SIG-M5 (cell line): ENCODE measurements around the gene IL18R1.
A peak's percentile ranks its signal among the peaks of the same experiment; 100 is the strongest.

Experiments
- DNase-seq: peaks from one replicate; lab custom pipeline; 2025; lab: John Stamatoyannopoulos, UW

IL18R1 gene

GRCh38 chr2:102387763-102388546, 32.4 kb downstream of the IL18R1 start:
- DNase-seq, result no peak

DNA sequence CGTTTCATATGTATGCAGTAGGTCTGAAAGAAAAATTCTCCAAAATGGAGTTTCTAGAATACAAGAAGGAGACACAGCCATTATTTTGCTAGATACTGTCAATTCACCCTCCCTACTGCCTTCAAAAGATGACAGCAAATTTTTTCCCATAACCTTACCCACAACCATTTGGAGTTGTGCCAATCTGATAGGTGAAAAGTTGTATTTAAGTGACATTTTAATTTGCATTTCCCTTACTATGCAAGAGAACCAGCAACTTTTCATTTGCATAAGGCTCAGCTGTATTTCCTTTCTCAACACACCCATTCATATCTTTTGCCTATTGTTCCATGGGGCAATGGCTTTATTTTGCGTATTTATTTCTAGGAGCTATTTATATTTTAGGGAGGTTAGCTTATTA, 36.0 kb downstream of the IL18R1 start:
- DNase-seq, result no peak

DNA sequence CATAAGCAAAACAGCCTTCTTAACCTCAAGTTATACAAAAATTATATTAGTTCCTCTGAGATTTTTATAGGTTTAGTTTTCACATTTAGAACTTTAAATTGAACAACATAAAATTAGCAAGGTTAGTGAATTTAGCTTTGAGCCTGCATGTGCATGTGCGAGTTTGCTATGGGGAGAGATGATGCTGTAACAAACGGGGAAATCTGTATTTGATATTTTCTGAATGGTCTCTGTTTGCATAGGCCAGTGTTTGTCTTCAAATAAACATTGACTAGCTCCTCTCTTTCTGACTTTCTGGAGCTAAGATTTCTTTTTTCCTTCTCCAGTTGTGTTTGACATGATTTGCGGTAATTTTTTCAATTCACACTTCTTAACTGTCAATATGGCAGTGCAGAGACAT, 36.5 kb downstream of the IL18R1 start:
- DNase-seq, result no peak

- DNase-seq, result no peak
Measured at GRCh38 chr2:102392942-102393341, 37.3 kb downstream of the IL18R1 start.

DNA sequence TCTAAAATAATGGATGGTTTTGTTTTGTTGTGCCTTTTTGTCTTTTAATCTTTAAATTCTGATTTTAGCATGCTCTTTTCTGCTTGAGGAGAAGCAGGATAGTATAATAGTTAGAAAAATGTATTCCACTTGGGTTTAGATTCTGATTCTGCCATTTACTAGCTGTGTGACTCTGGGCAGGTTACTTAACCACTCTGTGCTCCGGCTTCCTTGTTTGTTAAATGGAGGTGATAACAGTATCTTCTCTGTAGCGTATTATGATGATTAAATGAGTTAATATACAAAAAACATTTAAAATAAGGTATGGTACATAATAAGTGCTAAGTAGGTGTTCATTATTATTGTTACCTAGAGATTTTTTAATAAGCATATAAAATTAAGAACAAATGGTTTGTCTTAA, 40.4 kb downstream of the IL18R1 start:
- DNase-seq, result no peak

DNA sequence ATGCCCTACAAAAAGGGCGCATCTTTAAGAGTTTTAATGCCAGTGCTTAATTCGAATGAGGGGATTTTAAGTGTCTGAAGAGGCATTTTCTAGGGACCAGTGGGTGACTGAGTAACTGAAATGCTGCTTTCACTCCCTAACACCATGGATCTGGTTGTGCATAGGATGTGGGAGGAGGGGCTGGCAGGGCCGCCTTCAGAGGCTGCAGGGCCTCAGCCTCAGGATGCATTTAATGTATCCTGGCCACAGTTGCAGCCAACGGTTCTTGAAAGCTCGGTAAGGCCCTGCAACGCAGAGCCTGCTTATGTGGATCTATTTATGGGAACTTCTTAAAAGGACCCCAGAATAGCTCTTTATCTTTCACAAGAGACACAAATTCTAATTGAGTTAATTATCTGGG, 41.6 kb downstream of the IL18R1 start:
- no peak for DNase-seq

GRCh38 chr2:102399499-102400141, 44.0 kb downstream of the IL18R1 start:
- no peak for DNase-seq

- no peak for DNase-seq
Measured at GRCh38 chr2:102401456-102401855, 45.9 kb downstream of the IL18R1 start.

GRCh38 chr2:102401865-102402264, 46.3 kb downstream of the IL18R1 start:
- no peak for DNase-seq

GRCh38 chr2:102410952-102411351, 55.4 kb downstream of the IL18R1 start:
- no peak for DNase-seq

GRCh38 chr2:102412199-102412598, 56.6 kb downstream of the IL18R1 start:
- DNase-seq, result no peak

- no peak for DNase-seq
Measured at GRCh38 chr2:102417946-102418345, 62.4 kb downstream of the IL18R1 start.

DNA sequence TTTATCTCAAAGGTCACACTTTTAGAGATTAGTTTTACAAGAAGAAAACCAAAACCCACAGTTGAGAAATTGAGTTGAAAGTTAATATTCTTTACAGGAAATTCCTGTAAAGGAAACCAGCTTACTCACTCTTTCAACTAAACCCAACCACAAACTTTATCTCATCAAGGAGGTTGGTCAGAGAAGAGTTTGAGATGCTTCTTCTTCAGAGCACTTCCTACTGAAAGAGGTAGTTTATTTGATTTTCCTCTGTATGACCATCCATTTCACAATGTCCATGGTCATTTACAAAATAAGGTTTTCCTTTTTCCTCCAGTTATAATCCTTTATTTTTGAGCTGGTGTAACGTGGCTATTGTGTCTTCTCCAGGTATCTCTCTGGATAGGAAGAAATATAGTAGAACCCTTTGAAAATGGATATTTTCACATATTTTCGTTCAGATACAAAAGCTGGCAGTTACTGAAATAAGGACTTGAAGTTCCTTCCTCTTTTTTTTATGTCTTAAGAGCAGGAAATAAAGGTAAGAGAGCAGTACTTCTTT, 62.9 kb downstream of the IL18R1 start:
- DNase-seq, result peak; percentile 6

DNA sequence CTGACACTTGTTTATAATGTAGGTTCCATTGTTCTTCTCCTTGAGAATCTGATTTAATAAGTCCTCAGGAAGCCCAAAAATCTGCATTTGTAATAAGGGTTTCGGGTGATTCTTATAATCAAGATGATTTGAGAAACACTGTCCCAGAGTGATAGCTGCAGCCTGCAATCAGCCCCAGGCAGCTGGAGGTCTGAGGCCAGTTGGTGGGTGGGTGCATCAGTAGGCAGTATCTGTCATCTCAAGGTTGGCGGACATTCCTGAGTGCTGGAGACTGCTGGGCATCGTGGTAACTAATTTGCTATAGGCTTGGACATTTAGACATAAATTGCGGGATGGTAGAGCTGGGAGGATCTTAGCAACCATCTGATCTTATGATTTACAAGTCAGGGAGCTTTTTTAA, 64.7 kb downstream of the IL18R1 start:
- DNase-seq, result no peak

DNA sequence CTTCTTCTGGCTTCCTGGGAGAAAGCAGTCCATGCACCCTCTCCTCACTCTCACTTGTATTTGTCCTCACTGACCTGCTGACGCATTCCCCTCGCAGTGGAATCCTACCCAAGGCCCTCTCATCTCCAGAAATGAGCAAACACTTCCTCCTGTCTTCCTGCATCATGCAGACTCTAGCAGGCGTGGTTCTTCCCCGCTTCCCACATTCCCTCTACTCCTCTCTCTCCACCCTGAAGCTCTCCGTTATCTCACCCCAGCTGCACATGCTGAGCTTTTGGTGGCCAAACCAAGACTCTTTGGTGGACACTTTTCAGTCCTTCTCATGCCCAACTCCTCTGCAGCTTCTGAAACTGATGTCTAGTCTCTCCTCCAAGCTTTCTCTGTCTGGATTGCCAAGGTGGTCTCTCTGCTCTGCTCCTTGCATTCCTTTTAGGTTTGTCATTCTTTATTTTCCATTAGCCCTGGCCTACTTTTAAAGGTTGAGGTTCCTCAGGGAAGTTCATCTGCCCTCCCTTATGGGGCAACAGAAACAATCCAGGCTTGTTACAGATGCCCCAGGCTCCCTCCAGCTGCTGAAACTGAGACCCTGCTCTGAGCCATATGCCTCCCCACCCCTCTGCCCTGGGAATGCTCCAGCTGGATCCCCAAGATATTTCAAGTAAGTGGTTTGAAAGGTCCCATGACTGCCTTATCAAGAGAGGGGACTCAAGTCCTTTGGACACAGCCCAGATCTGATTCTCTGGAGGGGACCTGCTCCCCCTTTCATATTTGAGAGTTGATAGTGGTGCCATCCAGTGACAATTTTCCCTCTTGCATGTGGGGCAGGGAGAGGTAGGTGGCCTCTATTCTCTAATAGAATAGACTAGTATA, 66.5 kb downstream of the IL18R1 start:
- no peak for DNase-seq

DNA sequence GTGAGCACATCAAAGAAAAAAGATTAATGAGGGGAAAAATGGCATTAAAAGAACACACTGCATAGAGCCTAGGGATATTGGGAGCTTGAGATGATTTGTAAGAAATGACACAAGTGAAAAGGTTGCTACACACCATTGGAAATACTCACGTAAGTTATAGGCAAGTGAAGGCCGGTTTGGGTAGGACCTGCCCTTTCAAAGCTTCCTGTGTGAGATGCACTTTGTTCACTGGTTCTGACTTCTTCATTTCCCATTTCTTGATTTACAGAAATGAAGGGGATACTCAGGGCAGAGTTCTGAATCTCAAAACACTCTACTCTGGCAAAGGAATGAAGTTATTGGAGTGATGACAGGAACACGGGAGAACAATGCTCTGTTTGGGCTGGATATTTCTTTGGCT, 67.3 kb downstream of the IL18R1 start, which contains the start of gene IL18RAP:
TSS of gene IL18RAP (plus strand) at position 251 of the 400 bp plus-strand sequence. CDS start at position 369, 118 bp downstream.
- no peak for DNase-seq

DNA sequence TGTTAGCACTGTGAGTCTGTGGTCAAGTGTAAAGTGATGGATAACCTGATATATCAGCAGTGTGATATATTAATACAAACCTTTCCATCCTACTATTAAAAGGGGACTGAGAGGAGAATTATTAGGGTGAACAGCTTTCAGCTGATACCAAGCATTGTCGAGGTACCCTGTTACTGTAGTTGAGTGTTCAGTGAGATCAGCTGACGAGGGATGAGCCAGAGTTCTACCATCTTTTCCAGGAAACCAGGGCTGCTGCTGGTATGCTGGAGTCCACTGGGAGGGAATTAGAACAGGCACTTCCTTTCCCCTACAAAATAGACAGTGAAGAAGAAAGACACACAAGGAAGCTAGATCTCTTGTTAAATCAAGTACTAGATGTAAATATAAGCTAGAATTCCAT, 67.8 kb downstream of the IL18R1 start:
- DNase-seq, result no peak

GRCh38 chr2:102424754-102425153, 69.2 kb downstream of the IL18R1 start:
- DNase-seq, result no peak

GRCh38 chr2:102425441-102426132, 70.0 kb downstream of the IL18R1 start:
- no peak for DNase-seq

- DNase-seq, result no peak
Measured at GRCh38 chr2:102427249-102427648, 71.7 kb downstream of the IL18R1 start.

DNA sequence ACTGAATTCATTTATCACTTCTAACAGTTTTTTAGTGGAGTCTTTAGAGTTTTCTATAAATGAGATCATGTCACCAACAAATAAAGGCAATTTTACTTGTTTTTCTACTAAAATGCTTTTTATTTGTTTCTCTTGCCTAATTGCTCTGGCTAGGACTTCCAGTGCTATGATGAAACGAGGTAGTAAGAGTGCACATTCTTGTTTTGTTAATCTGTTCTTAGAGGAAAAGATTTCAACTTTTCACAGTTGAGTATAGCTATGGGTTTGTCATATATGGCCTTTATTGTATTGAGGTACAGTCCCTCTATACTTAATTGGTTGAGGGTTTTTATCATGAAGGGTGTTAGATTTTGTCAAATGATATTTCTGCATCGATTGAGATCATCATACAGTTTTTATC, 73.0 kb downstream of the IL18R1 start:
- DNase-seq, result no peak

GRCh38 chr2:102432386-102432785, 76.8 kb downstream of the IL18R1 start:
- no peak for DNase-seq
